Endothelial cell of umbilical vein (primary cell): ENCODE results near the gene PRKG1.

ENCODE experiments used
- EZH2 ChIP-seq: IDR thresholded peaks from 2 replicates; pipeline ENCODE4 v1.6.1; 2012; ENCODE audit warnings: borderline replicate concordance, low read depth, mild to moderate bottlenecking, moderate library complexity, low read length, inconsistent platforms; ENCODE audit not compliant: severe bottlenecking
- FOS ChIP-seq: IDR thresholded peaks from 2 replicates; pipeline ENCODE4 v1.6.1; 2011; ENCODE audit warnings: mild to moderate bottlenecking, low read length, moderate library complexity, borderline replicate concordance; ENCODE audit not compliant: insufficient read depth
- MYC ChIP-seq: IDR thresholded peaks from one replicate; pipeline ENCODE4 v1.6.1; 2011; ENCODE audit warnings: mild to moderate bottlenecking, low read depth, low read length
- POLR2A ChIP-seq: IDR thresholded peaks from 2 replicates; pipeline ENCODE4 v1.6.1; 2012; ENCODE audit warnings: low read depth, mild to moderate bottlenecking, control low read depth, low read length
- POLR2AphosphoS5 ChIP-seq: IDR thresholded peaks from 2 replicates; pipeline ENCODE4 v1.6.1; 2012; ENCODE audit warnings: low read depth, mild to moderate bottlenecking, control low read depth, low read length, moderate library complexity; ENCODE audit not compliant: insufficient read depth
- TF ChIP-seq, protein P1 (sequence below), 2 donors: IDR thresholded peaks; 1 replicate in 1 of 2; 2 replicates in 1 of 2; pipeline ENCODE4 v1.5.1; 2011; ENCODE audit warnings: low read length in 2 of 2, mild to moderate bottlenecking in 2 of 2, moderate library complexity in 2 of 2, control low read depth in 1 of 2, inconsistent platforms in 1 of 2, low read depth in 1 of 2; ENCODE audit not compliant: insufficient read depth in 1 of 2; ENCODE audit errors: extremely low read depth in 1 of 2
- TF ChIP-seq, protein P2 (sequence below): IDR thresholded peaks from 2 replicates; pipeline ENCODE4 v1.6.1; 2011; ENCODE audit not compliant: insufficient read depth, insufficient read length

- TF ChIP-seq EZH2 (no peak), MYC (no peak), POLR2AphosphoS5 (no peak), POLR2A (no peak), FOS (no peak)
- TF ChIP-seq, protein P1, sequence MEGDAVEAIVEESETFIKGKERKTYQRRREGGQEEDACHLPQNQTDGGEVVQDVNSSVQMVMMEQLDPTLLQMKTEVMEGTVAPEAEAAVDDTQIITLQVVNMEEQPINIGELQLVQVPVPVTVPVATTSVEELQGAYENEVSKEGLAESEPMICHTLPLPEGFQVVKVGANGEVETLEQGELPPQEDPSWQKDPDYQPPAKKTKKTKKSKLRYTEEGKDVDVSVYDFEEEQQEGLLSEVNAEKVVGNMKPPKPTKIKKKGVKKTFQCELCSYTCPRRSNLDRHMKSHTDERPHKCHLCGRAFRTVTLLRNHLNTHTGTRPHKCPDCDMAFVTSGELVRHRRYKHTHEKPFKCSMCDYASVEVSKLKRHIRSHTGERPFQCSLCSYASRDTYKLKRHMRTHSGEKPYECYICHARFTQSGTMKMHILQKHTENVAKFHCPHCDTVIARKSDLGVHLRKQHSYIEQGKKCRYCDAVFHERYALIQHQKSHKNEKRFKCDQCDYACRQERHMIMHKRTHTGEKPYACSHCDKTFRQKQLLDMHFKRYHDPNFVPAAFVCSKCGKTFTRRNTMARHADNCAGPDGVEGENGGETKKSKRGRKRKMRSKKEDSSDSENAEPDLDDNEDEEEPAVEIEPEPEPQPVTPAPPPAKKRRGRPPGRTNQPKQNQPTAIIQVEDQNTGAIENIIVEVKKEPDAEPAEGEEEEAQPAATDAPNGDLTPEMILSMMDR (IDR thresholded peaks at IDR 0.05; ENCODE audit: extremely low read depth in 1 of 2, insufficient read depth in 1 of 2, low read depth in 1 of 2, low read length in 2 of 2) = no peak
- TF ChIP-seq, protein P2, sequence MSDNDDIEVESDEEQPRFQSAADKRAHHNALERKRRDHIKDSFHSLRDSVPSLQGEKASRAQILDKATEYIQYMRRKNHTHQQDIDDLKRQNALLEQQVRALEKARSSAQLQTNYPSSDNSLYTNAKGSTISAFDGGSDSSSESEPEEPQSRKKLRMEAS = no peak
These were observed 830.7 kb downstream of the PRKG1 start for GRCh38 chr10:51905032-51905431.
